Cardiac fibroblast (primary cell): ENCODE measurements around the gene EFCAB3.
"Not testable (repeated sequence)": the region's sequence is repeated elsewhere in the genome, so short reads cannot be mapped to it uniquely, and the experiment has no call there.

Source experiments
- DNase-seq, 2 donors: peaks; one replicate each; pipeline versions ENCODE4 v3.0.0 to v3.0.0-alpha.2; 2010; ENCODE audit warnings: low read depth in 2 of 2
- H3K4me3 ChIP-seq, 2 donors: replicated peaks in 1 of 2; 1 replicate in 1 of 2; 2 replicates in 1 of 2; pipeline ENCODE4 v1.5.1; 2011; ENCODE audit warnings: low read depth in 2 of 2, low read length in 2 of 2, mild to moderate bottlenecking in 2 of 2, moderate library complexity in 1 of 2
- CTCF ChIP-seq: IDR thresholded peaks from one replicate; pipeline ENCODE4 v1.5.1; 2011; ENCODE audit warnings: low read depth, mild to moderate bottlenecking, low read length, inconsistent platforms

Gene EFCAB3

DNA sequence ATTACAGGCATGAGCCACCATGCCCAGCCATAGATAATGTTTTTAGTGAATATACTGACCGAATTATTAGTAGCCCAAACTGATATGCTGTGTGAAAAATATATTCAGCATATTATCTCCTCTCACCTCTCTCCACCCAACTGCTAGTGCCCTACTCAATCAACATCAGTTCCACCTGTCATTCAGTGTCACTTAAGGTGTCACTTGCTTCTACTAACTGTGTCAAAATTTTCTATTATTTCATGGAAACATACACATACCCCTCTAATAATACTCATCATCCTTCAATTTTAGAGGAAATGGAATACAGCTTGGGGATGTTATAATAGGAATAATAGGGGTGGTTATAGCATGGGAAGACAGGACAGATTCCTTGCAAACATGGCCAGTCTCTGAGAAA is 12.6 kb downstream of the EFCAB3 start:
- TF ChIP-seq CTCF = no peak
- no peak for DNase-seq
- no peak overlapping the region for H3K4me3 ChIP-seq

GRCh38 chr17:62398891-62399290 is 18.5 kb downstream of the EFCAB3 start:
- no peak for DNase-seq
- TF ChIP-seq CTCF = no peak
- H3K4me3 ChIP-seq = no peak overlapping the region

DNA sequence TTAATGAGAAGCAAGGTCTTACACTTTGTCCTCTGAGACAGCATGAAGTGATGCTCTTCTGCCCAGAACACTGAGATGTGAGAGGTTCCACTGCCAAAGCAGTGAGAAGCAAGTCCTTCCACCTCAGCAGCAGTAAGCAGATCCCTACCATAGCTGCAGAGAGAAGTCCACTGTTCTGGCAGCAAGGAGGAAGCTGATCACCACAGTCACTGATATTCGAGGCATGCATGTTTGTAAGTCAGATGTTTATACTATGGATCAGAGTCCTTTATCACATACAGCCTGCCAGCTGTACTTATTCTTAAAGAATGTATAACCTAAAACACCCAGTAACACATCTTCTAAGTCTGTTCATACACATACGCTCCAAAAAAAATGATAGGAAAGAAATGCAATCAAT is 25.1 kb downstream of the EFCAB3 start:
- TF ChIP-seq CTCF = no peak
- H3K4me3 ChIP-seq = no peak overlapping the region
- no peak for DNase-seq

DNA sequence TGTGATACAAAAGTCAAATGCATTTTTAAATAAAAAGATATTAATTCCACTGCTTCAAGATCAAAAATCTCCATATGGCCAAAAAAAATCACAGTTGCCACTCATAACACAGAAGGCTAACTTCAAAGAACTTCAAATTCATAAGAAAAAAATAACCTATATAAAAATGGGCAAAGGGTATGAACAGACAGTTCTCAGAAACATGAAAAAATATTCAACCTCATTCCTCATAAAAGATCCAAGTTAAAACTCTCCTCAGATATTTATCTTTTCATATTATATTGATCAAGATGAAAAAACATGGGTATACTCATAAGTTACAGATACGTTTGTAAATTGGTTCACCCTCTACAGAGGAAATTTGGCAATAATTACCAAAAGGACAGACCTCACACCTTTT is 32.7 kb downstream of the EFCAB3 start:
- DNase-seq = not testable (repeated sequence)

DNA sequence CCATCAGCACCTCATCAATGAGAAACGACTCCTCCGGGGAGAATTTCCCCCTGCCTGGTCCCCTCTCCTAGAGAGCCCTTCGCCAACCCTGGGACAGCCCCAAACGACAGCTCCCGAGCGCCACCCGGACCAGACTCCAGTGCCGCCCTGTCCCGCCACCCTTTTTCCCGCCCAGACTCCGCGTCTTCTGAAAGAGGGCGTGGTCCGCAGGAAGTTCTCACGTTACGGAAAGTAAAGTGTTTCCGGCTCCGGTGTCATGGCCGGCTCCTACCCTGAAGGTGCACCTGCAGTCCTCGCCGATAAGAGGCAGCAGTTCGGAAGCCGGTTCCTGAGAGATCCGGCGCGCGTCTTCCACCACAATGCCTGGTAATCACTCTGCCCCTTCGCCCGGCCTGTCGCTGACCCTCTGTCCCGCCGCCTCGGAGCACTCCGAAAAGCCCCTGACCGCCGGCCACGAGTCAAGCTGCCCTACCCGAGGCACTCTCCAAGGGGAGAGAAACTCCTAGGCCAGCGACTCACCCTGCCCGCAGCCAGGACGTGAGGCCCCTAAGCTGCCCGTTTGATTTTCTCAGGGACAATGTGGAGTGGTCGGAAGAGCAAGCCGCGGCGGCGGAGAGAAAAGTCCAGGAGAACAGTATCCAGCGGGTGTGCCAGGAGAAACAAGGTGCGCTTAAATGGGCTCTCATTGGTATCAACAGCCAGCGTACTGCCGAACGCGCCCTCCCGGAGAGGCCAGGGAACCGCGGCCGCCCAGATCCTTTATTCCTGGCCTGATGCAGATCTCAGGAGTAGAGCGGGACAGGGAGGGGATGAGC is 43.5 kb downstream of the EFCAB3 start, which contains the start of gene METTL2A:
Gene METTL2A, plus strand, starts transcription at position 251 of the 815 bp plus-strand sequence. Its CDS starts 6 bp downstream, at position 257.
- H3K4me3 ChIP-seq = peak within 1 kb of the TSS; percentile 76 to 77
- TF ChIP-seq CTCF = peak; percentile 39

More for the DNA sequence above, 32.7 kb downstream of the EFCAB3 start:
- H3K4me3 ChIP-seq = not testable (repeated sequence)

DNA sequence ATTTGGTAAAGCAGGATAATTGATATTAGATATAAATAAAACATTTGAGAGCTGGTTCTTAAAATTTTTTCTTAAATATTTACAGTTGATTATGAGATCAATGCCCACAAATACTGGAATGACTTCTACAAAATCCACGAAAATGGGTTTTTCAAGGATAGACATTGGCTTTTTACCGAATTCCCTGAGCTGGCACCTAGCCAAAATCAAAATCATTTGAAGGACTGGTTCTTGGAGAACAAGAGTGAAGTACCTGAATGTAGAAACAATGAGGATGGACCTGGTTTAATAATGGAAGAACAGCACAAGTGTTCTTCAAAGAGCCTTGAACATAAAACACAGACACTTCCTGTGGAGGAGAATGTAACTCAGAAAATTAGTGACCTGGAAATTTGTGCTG is 45.9 kb downstream of the EFCAB3 start:
- not testable (repeated sequence) for H3K4me3 ChIP-seq, DNase-seq

More for the DNA sequence above, 43.5 kb downstream of the EFCAB3 start, which contains the start of gene METTL2A:
- DNase-seq = peak; percentile 74 to 82

DNA sequence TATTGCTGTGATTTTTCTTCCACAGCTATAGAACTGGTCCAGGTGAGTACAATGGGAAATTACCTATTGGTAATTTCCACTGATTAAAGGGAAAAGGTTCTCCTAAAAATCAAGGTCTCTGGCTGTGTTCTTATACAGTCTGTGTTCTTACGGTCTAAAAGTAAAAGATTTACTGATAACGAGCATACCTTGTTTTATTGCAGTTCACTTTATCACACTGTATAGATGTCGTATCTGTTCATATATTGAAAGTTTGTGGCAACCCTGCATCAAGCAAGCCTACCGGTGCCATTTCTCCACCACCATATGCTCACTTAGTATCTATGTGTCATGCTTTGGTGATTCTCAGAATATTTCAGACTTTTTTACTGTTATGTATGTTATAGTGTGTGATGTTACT is 54.9 kb downstream of the EFCAB3 start:
- H3K4me3 ChIP-seq, DNase-seq: not testable (repeated sequence)

GRCh38 chr17:62441181-62441580 is 60.8 kb downstream of the EFCAB3 start:
- not testable (repeated sequence) for DNase-seq, H3K4me3 ChIP-seq

DNA sequence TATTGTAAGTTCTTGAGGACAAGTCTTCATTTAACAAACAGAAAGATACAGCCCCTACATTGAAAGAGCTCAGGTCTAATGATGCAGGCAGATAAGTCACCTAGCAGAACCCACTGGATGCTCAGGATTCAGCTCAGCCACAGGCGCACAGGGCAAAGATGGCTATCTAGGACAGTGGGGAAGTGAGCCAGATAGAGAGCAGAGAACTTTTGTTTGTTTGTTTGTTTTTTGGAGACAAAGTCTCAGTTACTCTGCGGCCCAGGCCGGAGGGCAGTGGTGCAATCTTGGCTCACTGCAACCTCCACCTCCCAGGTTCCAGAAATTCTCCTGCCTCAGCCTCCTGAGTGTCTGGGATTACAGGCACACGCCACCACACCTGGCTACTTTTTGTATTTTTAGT is 63.7 kb downstream of the EFCAB3 start:
- no peak overlapping the region for H3K4me3 ChIP-seq
- no peak for DNase-seq
- TF ChIP-seq CTCF = no peak

GRCh38 chr17:62445791-62446190 is 65.4 kb downstream of the EFCAB3 start:
- not testable (repeated sequence) for H3K4me3 ChIP-seq, DNase-seq

- H3K4me3 ChIP-seq, DNase-seq: not testable (repeated sequence)
Observed at GRCh38 chr17:62452195-62452594, 71.8 kb downstream of the EFCAB3 start.

DNA sequence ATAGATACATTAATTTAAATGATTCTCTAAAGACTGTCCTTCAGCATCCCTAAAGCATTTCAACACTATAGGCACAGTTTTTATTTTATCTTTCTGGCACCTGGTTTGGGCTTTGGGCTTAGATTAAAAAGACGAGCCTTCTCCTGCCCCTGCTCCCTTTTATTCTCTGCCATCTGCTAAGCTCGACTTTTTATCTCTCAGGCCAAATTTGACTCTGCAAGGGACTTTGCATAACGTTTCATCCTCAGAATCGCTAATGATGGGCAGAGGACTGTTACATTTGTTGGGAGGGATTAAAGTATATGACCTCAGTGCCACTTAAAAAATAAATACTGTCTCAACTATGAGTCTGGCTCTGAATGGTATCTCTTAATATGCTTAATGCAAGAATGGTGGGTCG is 72.7 kb downstream of the EFCAB3 start:
- H3K4me3 ChIP-seq, DNase-seq: not testable (repeated sequence)
